H1 (cell line): ENCODE data around the gene PNLDC1. TPM values are rescaled to one million over a fixed set of nuclear protein-coding genes. Genes with fewer than 3 reads are reported as not detected.

ENCODE experiments used
- CTCF ChIA-PET: fragments of 300-600 bp; sonication (Branson Sonifier 250); formaldehyde crosslinking; loops from one replicate; lab custom pipeline; 2021; ENCODE audit not compliant: partially characterized antibody; lab: Charles Lee
- POLR2A ChIA-PET: fragments of 300-600 bp; sonication (Branson Sonifier 250); formaldehyde crosslinking; loops from one replicate; lab custom pipeline; 2021; ENCODE audit warnings: inconsistent platforms; ENCODE audit not compliant: partially characterized antibody; lab: Charles Lee
- DNase-seq, 2 experiments: peaks; one replicate each; pipeline versions ENCODE4 v3.0.0 to v3.0.0-alpha.2; 2010 to 2022; ENCODE audit warnings: low spot score in 2 of 2, low read depth in 1 of 2, mixed read lengths in 1 of 2
- FAIRE-seq: peaks from 2 replicates; lab custom pipeline; 2011; peaks lifted over from hg19 to GRCh38; lab: Jason Lieb, UNC
- H2AFZ ChIP-seq: 2 replicates; pipeline ENCODE4 v1.8.1; 2012; ENCODE audit warnings: low read length, inconsistent platforms
- H2AK5ac ChIP-seq: 2 replicates; pipeline ENCODE4 v1.6.1; 2013; ENCODE audit warnings: low read depth, low read length
- H2BK120ac ChIP-seq: replicated peaks from 2 replicates; pipeline ENCODE3; 2013; ENCODE audit warnings: low read depth, low read length, inconsistent platforms
- H2BK12ac ChIP-seq: 2 replicates; pipeline ENCODE4 v1.6.1; 2013; ENCODE audit warnings: low read depth, low read length
- H2BK15ac ChIP-seq: 2 replicates; pipeline ENCODE4 v1.6.1; 2013; ENCODE audit warnings: low read length
- H2BK20ac ChIP-seq: 2 replicates; pipeline ENCODE4 v1.6.1; 2013; ENCODE audit warnings: low read length
- H2BK5ac ChIP-seq: 2 replicates; pipeline ENCODE4 v1.6.1; 2013; ENCODE audit warnings: low read depth, low read length
- H3K14ac ChIP-seq: 2 replicates; pipeline ENCODE4 v1.6.1; 2013; ENCODE audit warnings: inconsistent platforms; ENCODE audit not compliant: insufficient read length
- H3K18ac ChIP-seq: 2 replicates; pipeline ENCODE4 v1.6.1; 2013; ENCODE audit warnings: low read length; ENCODE audit errors: extremely low read depth
- H3K23ac ChIP-seq: 2 replicates; pipeline ENCODE4 v1.6.1; 2013; ENCODE audit warnings: inconsistent platforms; ENCODE audit not compliant: insufficient read length
- H3K23me2 ChIP-seq: 2 replicates; pipeline ENCODE4 v1.6.1; 2013; ENCODE audit warnings: low read depth, low read length
- H3K27ac ChIP-seq: 2 replicates; pipeline ENCODE4 v1.6.1; 2011; ENCODE audit warnings: low read depth, low read length, inconsistent platforms
- H3K27me3 ChIP-seq, 4 experiments: replicated peaks in 1 of 4; 1 replicate in 1 of 4; 2 replicates in 3 of 4; pipeline versions ENCODE4 v1.6.1 to v1.8.1; 2011 to 2013; ENCODE audit warnings: low read length in 3 of 4, mild to moderate bottlenecking in 3 of 4, inconsistent platforms in 2 of 4, mixed read lengths in 2 of 4, moderate library complexity in 1 of 4; ENCODE audit not compliant: control insufficient read depth in 3 of 4, insufficient read depth in 3 of 4; ENCODE audit errors: extremely low read depth in 1 of 4
- H3K36me3 ChIP-seq, 4 experiments: 2 replicates each; pipeline versions ENCODE4 v1.6.1 to v1.8.1; 2011 to 2013; ENCODE audit warnings: mild to moderate bottlenecking in 4 of 4, low read length in 3 of 4, moderate library complexity in 2 of 4, control low read depth in 1 of 4, inconsistent platforms in 1 of 4; ENCODE audit not compliant: insufficient read depth in 4 of 4, control insufficient read depth in 2 of 4
- H3K4ac ChIP-seq: replicated peaks from 2 replicates; pipeline ENCODE3; 2013; ENCODE audit warnings: low read length, low read depth, mixed read lengths, inconsistent platforms; ENCODE audit not compliant: insufficient read length
- H3K4me1 ChIP-seq, 4 experiments: replicated peaks in 1 of 4; 1 replicate in 1 of 4; 2 replicates in 3 of 4; pipeline versions ENCODE4 v1.6.1 to v1.8.1; 2011 to 2013; ENCODE audit warnings: low read length in 3 of 4, inconsistent platforms in 2 of 4, mixed read lengths in 1 of 4; ENCODE audit not compliant: insufficient read depth in 4 of 4, control insufficient read depth in 3 of 4
- H3K4me2 ChIP-seq, 2 experiments: 2 replicates each; pipeline versions ENCODE4 v1.6.1 to v1.8.1; 2011 to 2013; ENCODE audit warnings: low read depth in 2 of 2, low read length in 2 of 2, control low read depth in 1 of 2, inconsistent platforms in 1 of 2, mild to moderate bottlenecking in 1 of 2; ENCODE audit not compliant: insufficient read depth in 1 of 2
- H3K4me3 ChIP-seq, 4 experiments: fragments of 200-600, 300-600 bp in 1 of 4; sonication (generic), shearing (Covaris generic), sonication (Bioruptor Twin) in 1 of 4; 2 replicates each; pipeline versions ENCODE4 v1.5.1 to v1.8.1; 2011 to 2016; ENCODE audit warnings: low read length in 4 of 4, low read depth in 3 of 4, control low read depth in 2 of 4, inconsistent platforms in 2 of 4, mild to moderate bottlenecking in 2 of 4, mixed read lengths in 1 of 4, moderate library complexity in 1 of 4; ENCODE audit not compliant: insufficient read depth in 2 of 4; ENCODE audit errors: extremely low read depth in 1 of 4
- H3K56ac ChIP-seq: replicated peaks from 2 replicates; pipeline ENCODE3; 2013; ENCODE audit warnings: low read depth, mild to moderate bottlenecking, mixed read lengths, low read length, inconsistent platforms; ENCODE audit not compliant: insufficient read length
- H3K79me1 ChIP-seq: 2 replicates; pipeline ENCODE4 v1.6.1; 2013; ENCODE audit warnings: low read depth, low read length, control low read depth
- H3K79me2 ChIP-seq, 2 experiments: 2 replicates each; pipeline versions ENCODE4 v1.6.1 to v1.8.1; 2012 to 2013; ENCODE audit warnings: low read length in 2 of 2, mild to moderate bottlenecking in 2 of 2, inconsistent platforms in 1 of 2; ENCODE audit not compliant: insufficient read depth in 2 of 2, control insufficient read depth in 1 of 2
- H3K9ac ChIP-seq, 4 experiments: replicated peaks in 1 of 4; 1 replicate in 1 of 4; 2 replicates in 3 of 4; pipeline versions ENCODE4 v1.6.1 to v1.8.1; 2011 to 2013; ENCODE audit warnings: low read depth in 3 of 4, low read length in 3 of 4, control low read depth in 2 of 4, mild to moderate bottlenecking in 2 of 4, moderate library complexity in 2 of 4, inconsistent platforms in 1 of 4; ENCODE audit errors: extremely low read depth in 1 of 4
- H3K9me3 ChIP-seq, 2 experiments: 2 replicates each; pipeline versions ENCODE4 v1.6.1 to v1.8.1; 2012 to 2013; ENCODE audit warnings: mild to moderate bottlenecking in 2 of 2, moderate library complexity in 2 of 2, control low read depth in 1 of 2, inconsistent platforms in 1 of 2, low read depth in 1 of 2, low read length in 1 of 2, mixed read lengths in 1 of 2; ENCODE audit not compliant: insufficient read depth in 2 of 2
- H4K20me1 ChIP-seq, 2 experiments: replicated peaks in 1 of 2; 2 replicates each; pipeline versions ENCODE3 to v1.8.1; 2011 to 2013; ENCODE audit warnings: inconsistent platforms in 2 of 2, low read length in 2 of 2, mild to moderate bottlenecking in 1 of 2; ENCODE audit not compliant: insufficient read depth in 2 of 2, control insufficient read depth in 1 of 2
- H4K5ac ChIP-seq: 2 replicates; pipeline ENCODE4 v1.6.1; 2013; ENCODE audit warnings: low read length, low read depth, mixed read lengths, inconsistent platforms; ENCODE audit not compliant: insufficient read length
- H4K8ac ChIP-seq: 2 replicates; pipeline ENCODE4 v1.8.0; 2013; ENCODE audit warnings: mild to moderate bottlenecking, moderate library complexity, low read length, inconsistent platforms; ENCODE audit not compliant: insufficient read depth; ENCODE audit errors: extremely low read depth
- H4K91ac ChIP-seq: replicated peaks from 2 replicates; pipeline ENCODE3; 2013; ENCODE audit warnings: low read length, mixed read lengths, inconsistent platforms; ENCODE audit not compliant: insufficient read length
- CHD2 ChIP-seq: IDR thresholded peaks from 2 replicates; pipeline ENCODE4 v1.6.1; 2012; ENCODE audit warnings: low read length, improper control_type of control experiment
- JUN ChIP-seq: IDR thresholded peaks from 2 replicates; pipeline ENCODE4 v1.6.1; 2011; ENCODE audit warnings: low read depth, mild to moderate bottlenecking, improper control_type of control experiment, low read length
- KDM1A ChIP-seq: fragments of 200-600, 300-600 bp; sonication (generic); IDR thresholded peaks from 2 replicates; pipeline ENCODE4 v1.7.1; 2016; ENCODE audit warnings: mild to moderate bottlenecking, low read length, borderline replicate concordance
- NANOG ChIP-seq: IDR thresholded peaks from 2 replicates; pipeline ENCODE4 v1.6.1; 2011; ENCODE audit warnings: low read length, low read depth, mild to moderate bottlenecking, inconsistent platforms; ENCODE audit not compliant: insufficient read depth, poor library complexity, severe bottlenecking
- SAP30 ChIP-seq: fragments of 300-600 bp; sonication (generic); IDR thresholded peaks from 2 replicates; pipeline ENCODE4 v1.7.1; 2012; ENCODE audit warnings: low read length, moderate library complexity, mild to moderate bottlenecking, inconsistent platforms; ENCODE audit not compliant: insufficient read depth, insufficient replicate concordance
- SUZ12 ChIP-seq: fragments of 200-600 bp; sonication (generic); IDR thresholded peaks from 2 replicates; pipeline ENCODE4 v1.6.1; 2012; ENCODE audit warnings: mild to moderate bottlenecking, inconsistent platforms, low read length, moderate library complexity, mixed read lengths
- WGBS, 2 experiments: shearing (Covaris generic) in 1 of 2; methylation state at CpG; one replicate each; pipeline versions ENCODE4 v1.1.6 to v1.1.7; 2013 to 2015; ENCODE audit warnings: low lambda C conversion rate in 2 of 2, mixed read lengths in 2 of 2, inconsistent platforms in 1 of 2, low coverage in 1 of 2, missing lambda C conversion rate in 1 of 2; ENCODE audit not compliant: insufficient replicate concordance in 2 of 2, insufficient coverage in 1 of 2, insufficient read length in 1 of 2; ENCODE audit errors: extremely low coverage in 1 of 2, missing lambda C conversion rate in 1 of 2; 5-methylcytosine and 5-hydroxymethylcytosine counted together
- polyA plus RNA-seq, 7 experiments: library from polyadenylated mRNA; depleted of rRNA in 3 of 7; stranded (reverse) in 5 of 7; unstranded in 2 of 7; fragments of >200 nt in 5 of 7; fragments of 200-250 nt in 2 of 7; gene quantifications; 1 replicate in 5 of 7; 2 replicates in 1 of 7; 4 replicates in 1 of 7; pipeline versions ENCODE4 v1.2.1 to v1.2.3, GENCODE V29; 2011 to 2013; ENCODE audit warnings: missing spikeins in 2 of 7, mixed read lengths in 2 of 7
- total RNA-seq: library from RNA; stranded (reverse); fragmentation: NEBNext Ultra II Directional; extraction: Animal tissue kit (Norgen Biotek cat#: 25700); gene quantifications from 2 replicates; pipeline ENCODE4 v1.2.1, GENCODE V29; 2021

The PNLDC1 gene
- total and polyA plus RNA-seq, 2 of the 8 experiments (the other 6 are each of a cell fraction or from before 2014, with no cell fraction given): 0.15 to 0.34 TPM

DNA sequence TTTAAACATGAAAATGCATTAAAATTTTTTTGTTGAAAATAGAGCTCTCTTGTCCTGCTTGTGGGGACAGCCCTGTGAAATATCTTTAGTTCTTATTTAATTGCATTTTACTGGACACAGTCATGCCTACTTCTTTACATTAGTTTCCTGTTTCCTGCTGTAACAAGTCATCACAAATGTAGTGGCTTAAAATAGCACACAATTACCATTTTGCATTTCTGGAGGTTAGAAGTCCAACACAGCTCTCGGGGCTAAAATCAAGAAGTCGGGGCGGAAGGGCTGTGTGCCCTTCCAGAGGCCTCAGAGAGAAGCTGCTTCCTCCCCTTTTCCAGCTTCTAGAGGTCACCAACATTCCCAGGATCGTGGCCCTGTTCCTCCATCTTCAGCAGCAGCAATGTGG is 29.4 kb downstream of the PNLDC1 start:
- 86% methylated on average over 4 of the region's 4 CpGs; no CpG with 5 or more reads in 1 of the 2 experiments for WGBS, 2 experiments
- H3K9ac ChIP-seq: no peak overlapping the region
- peaks cover 0 to 14% (median 6%) of the 10 kb centered on the region in 4 experiments; a peak in 5 of 7 replicates for H3K4me1 ChIP-seq
- H3K4me3 ChIP-seq: no peak overlapping the region
- no peak overlapping the region for H4K91ac ChIP-seq
- H3K56ac ChIP-seq: no peak overlapping the region
- 0 out of 2 replicates have a peak overlapping the region, but pooled peaks have one; percentile 34 for H2AFZ ChIP-seq
- H2BK5ac ChIP-seq: no peak overlapping the region
- no peaks in the 10 kb centered on the region for H3K79me1 ChIP-seq
- H2BK120ac ChIP-seq: no peak overlapping the region
- H4K5ac ChIP-seq: no peak overlapping the region
- no peaks in the 10 kb centered on the region for H3K79me2 ChIP-seq
- H3K36me3 ChIP-seq: no peaks in the 10 kb centered on the region
- H3K14ac ChIP-seq: no peak overlapping the region
- H3K27me3 ChIP-seq: no peaks in the 10 kb centered on the region; a peak in 1 of 7 replicates
- no peaks in the 10 kb centered on the region for H4K20me1 ChIP-seq
- no peak overlapping the region for H2BK20ac ChIP-seq
- H3K4ac ChIP-seq: no peak overlapping the region
- no peak overlapping the region for H2AK5ac ChIP-seq
- H3K9me3 ChIP-seq: no peaks in the 10 kb centered on the region; a peak in 1 of 4 replicates
- TF ChIP-seq KDM1A (no peak), SUZ12 (no peak), NANOG (no peak), CHD2 (no peak), JUN (no peak), SAP30 (no peak)
- H2BK15ac ChIP-seq: no peak overlapping the region
- no peak for FAIRE-seq
- CTCF ChIA-PET: interaction anchor here (0.9 to 2.9 kb wide), 4 partner anchors 11 to 704 kb away, joined by 3 to 7 read pairs (median 3); no protein-coding TSS in a partner anchor
- H3K18ac ChIP-seq: no peak overlapping the region
- DNase-seq: no peak
- H4K8ac ChIP-seq: no peak overlapping the region
- H3K27ac ChIP-seq: no peak overlapping the region
- no peak overlapping the region for H3K23ac ChIP-seq
- no peaks in the 10 kb centered on the region for H3K23me2 ChIP-seq
- H3K4me2 ChIP-seq: no peak overlapping the region
- no peak overlapping the region for H2BK12ac ChIP-seq
- POLR2A ChIA-PET: interaction anchor here (0.8 to 1.4 kb wide), 3 partner anchors 31 to 52 kb away, joined by 3 to 4 read pairs (median 3); partner anchors contain the start of genes MRPL18 and TCP1
